ENCODE data around the gene CSNK2A1.

CSNK2A1 gene

DNA sequence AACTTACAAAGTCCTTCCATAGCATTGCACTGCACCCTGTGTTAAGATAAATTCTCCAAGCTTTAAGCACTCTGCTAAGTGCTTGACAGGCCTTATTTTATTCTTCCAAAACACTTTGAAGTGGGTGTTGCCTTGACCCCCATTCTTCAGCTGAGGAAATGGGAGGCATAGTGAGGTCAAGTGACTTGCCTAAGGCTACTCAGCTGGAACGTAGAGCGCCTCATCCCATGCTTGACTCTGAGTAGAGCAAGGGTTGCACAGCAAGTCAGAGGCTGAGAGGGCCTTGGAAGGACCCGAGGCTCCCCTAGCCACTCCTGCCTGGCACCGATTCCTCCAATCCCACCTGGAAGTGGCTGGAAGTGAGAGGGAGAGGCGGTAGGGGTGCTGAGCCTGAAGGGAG is 19.6 kb upstream of the CSNK2A1 start:
- DNase-seq: no peak

DNA sequence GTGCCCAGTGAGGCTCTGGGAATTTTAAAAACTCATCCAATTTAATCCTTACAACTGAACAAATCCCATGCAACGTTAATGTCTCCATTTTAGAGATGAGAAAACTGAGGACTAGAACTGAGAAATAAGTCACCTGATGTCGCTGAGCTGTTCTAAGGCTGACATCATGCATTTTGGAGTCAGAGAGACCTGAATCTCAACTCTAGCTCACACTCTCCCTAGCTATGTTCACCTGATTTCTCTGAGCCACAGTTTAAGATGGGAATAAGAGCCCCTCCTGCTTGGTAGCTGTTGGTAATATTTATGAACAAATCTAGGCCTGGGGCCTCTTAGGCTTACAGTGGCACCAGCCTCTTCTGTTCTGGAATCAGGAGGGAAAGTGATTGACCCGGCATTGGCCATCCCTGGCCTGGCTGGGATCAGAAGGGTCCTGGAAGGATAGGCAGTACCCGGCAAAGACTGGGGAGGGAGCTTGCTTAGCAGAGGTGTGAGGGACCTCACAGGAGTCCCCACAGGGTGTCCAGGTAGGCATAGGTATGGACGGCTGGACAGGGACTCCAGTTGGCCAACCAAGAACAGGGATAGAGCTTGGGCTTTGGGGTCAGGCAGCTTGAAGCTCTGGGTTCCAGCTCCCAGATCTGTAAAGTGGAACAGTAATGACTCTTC is 18.8 kb upstream of the CSNK2A1 start:
- DNase-seq: no peak

DNA sequence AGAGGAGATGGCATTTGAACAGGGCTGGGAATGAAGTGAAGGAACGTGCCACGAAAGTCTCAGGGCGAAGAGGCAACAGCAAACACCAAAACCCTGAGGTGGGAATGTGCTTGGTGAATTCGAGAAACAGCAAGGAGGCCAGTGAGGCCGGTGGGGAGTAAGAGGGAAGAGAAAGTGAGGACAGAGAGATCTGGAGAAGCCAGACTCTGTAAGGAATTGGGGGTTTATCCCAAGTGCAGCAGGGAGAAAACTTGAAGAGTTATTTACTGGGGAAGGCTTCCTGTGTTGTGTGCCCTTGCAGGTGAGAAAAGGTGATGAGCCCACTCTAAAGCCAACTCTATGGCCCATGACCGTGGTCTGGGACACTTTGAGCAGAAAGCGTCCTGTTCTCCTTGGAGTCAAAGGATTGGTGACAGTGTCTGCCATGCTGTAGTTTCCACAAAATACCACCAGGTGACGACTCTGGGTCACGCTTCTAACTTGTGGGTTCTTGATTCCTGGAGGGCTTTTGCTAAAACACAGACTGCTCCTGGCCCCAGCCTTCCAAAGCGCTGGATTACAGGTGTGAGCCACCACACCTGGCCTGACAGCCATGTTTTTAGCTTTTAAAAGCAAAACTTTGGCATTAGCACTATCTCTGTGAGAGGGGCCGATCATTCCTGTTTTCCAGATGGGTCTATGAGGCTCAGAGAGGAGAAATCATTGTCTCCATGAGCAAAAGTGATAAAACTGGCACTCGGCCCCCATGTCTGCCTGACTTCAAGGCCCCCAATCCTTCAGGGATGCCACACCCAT is 18.0 kb upstream of the CSNK2A1 start:
- DNase-seq: peak; percentile 60

DNA sequence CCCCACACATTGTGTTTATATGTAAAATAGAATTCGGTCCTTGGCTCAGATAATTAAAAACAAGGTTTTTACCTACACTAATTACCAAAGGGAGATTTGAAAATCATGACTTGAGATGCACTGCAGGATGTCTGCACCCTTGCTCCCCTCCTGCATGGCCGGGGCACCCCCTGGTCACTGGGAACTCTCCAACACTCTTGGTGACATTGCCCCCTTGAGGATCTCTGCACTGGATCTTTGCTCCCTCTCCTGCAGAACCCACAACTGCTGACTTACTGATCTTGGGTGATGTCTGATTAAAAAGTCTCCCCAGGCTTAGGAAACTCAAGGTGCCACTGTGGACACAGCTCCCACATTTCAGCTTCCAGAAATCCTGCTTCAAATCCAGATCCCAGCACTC is 17.1 kb upstream of the CSNK2A1 start:
- no peak for DNase-seq

DNA sequence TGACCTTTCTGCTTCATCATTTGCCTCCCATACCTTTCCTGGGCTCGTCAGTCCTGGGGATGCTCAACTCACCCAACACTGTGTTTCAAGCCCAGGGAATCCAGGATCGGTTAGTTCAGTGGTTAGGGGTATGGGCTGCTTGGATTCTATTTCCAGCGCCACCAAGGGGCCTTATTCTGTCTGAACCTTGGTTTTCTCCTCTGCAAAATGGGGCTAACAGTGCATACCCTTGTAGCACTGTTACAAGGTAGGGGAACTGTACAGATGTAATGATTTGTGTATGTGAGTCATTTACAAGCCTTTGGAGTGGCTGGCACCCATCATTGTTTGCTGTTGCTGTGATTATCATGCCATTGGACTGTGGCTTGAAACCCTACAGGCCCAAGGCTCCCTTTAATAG is 14.5 kb upstream of the CSNK2A1 start:
- DNase-seq: no peak

DNA sequence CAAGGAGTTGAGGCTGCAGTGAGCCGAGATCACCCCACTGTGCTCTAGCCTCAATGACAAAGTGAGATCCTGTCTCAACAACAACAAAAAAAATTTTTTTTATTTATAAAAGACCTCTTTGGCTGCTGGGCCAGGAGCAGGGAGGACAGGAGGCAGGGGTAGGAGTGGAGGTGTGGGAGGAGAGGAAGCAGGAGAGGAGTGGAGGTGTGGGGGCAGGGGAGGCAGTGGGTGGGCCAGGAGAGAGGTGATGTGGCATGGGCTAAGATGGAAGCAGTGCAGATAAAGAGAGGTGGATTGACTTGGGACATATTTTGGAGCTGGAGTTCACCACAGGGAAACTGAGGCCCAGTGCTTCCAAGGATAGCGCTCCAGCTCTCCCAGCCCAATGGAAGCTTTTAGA is 13.4 kb upstream of the CSNK2A1 start:
- no peak for DNase-seq

DNA sequence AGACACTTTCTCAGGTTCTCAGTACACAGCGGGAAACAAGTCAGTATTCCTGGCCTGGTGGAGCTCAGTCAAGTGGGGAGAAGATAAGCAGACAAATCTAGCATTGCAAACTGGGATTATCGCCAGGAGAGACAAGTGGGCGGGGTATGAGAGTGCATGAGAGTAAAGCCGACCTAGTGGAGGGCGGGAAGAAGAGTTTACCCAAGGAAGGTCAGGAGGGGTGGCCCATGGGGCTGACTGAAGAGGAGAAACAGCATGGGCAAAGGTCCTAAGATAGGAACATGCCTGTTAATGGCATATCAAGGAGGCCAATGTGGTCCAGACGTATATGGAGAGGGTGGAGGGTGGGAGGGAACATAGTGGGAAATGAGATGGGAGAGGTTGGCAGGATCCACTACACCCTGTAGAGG is 12.4 kb upstream of the CSNK2A1 start:
- no peak for DNase-seq

DNA sequence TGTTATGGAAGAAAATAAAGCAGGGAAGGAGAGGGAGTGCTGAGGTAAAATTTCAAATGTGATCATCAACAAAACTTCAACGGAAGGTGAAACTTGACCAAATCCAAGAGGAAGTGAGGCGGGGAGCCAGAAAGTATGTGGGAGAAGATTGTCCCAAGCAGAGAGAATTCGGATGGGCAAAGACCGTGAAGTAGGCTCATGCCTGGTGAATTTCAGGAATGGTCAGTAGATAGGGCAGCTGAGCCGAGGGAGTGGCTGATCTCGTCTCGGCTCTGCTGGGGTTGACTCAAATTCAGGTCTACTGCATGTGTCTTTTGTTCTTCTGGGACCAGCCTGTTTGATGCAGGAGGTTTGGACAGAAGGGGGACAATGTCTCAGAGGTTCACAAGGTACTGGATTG is 7.0 kb upstream of the CSNK2A1 start:
- no peak for DNase-seq

DNA sequence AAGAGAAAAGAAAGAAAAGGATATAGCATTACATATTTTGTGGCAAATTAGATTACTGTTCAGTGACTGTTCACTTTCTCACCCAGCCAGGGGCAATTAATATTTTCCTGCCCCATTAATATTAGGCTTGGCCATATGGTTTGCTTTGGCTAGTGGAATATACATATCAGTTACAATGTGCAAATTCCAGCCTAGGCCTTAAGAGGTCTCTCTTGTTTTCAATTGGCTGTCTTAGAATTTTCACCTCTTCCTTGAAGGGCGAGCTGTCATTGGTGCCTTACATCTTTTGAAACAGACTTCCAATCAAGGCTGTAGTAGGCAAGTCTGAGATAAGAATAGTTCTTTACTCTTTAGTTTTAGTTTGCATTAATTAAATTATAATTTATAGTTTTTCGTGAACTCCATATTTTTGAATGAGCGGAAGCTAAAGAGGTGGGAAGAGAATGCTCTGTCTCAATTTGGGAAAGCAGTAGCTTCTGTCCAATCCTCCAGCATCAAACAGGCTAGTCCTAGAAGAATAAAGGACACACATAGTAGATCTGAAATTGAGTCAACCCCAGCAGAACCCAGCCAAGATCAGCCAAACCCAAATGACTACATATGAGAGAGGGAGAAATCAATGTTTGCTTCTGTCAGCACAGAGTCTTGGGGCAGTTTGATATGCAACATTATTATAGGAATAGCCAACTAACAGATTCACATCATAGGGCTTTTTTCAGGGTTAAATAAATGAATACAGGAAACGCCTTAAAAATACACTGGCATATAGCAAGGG is 6.3 kb upstream of the CSNK2A1 start:
- DNase-seq: no peak

DNA sequence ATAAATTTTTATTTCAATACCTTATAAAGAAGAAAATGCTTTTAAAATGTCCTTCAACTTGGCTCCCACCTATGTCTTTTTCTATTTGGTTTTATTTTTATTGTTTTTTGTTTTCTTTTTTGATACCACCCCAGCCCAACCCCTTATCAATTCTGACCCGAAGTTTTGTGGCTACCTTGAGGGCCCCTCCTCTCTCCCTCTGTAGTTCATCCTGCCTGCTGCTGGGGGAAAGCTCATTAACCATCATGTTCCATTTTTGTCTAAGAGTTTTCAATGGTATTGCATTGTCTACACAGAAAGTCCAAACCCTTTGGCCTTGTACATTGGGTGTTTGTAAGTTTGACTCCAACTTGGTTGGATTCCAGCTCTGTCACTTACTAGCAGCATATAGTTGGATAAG is 5.3 kb upstream of the CSNK2A1 start:
- no peak for DNase-seq

DNA sequence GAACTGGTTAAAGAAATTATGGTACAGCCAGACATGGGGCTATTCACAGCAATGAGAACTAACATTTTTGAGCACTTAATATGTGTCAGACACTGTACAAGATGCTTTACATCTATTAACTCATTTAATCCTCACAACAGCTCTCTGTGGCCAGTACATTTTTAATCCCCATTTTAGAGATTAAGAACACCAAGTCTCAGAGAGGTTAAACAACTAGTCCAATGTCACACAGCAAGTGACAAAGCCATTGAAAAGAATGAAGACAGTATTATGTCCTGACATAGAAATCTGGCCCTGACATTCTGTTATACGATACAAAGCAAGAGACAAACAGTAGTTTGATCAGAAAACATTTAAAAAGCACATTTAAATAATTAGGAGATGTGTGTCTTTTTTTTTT is 3.8 kb upstream of the CSNK2A1 start:
- DNase-seq: no peak

DNA sequence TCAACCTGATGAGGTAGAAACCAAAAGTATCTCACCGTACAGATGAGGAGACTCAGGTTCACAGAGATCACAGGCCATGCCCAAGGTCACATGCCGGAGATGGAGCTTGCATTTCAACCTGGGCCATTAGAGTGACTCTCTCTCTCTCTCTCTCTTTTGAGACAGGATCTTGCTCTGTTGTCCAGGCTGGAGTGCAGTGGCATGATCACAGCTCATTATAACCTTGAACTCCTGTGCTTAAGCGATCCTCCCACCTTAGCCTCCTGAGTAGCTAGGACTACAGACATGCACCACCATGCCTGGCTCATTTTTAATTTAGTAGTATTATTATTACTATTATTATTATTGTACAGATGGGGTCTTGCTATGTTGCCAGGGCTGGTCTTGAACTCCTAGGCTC is 2.8 kb upstream of the CSNK2A1 start:
- DNase-seq: no peak

DNA sequence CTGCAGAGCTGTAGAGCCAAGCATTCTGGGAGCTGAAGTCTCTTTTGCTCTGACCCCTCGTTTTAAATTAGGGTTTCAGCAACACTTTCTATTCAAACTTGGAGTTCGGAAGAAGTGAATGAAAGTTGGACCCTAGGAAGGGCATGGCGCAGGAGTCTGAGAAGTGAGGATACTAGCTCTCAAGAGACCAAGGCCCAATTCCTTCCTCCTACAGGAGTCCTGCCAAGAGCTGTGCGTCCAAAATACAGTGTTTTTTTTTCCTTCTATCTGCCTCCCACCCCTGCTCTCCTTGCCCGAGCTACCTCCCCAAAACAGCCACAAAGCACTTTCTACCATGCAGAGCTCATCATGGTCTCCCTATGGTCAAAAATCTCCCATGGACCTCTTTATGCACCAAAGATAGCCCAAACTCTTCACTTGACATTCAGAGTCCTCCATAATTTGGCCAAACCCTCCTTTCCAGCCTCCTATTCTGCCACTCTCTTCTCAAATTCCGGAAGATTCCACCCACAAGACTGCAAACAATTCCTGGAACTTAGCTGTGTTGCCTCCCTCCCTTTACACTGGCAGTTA is 649 bp upstream of the CSNK2A1 start:
- DNase-seq: no peak

DNA sequence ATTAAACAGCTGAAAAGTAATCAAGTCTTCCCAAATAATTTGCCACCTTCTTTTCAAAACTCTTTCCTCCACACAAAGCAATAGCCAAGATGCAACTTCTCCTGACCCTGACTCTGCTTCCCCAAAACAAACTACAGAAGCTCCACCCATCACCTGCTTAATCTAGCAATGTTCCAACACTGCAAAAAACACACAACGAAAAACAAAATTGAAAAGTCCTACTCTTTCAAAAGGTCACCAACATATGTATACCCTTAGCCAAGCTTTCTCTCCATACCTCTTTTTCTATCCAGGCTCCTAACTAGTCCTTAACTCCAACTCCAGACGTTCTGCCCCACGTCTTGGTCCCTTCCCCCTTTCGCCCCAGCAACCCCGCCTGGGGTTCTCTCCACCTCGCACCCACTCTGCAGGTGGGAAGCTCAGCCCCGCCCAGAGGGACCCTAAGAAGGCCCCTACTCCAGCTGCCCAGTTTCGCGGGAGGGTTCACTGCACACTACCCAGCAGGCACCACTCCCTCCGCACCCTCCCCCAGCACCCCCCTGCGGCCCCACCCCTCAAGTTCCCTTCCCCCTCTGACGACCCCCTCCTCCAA is 717 bp downstream of the CSNK2A1 start:
- DNase-seq: peak; percentile 22

DNA sequence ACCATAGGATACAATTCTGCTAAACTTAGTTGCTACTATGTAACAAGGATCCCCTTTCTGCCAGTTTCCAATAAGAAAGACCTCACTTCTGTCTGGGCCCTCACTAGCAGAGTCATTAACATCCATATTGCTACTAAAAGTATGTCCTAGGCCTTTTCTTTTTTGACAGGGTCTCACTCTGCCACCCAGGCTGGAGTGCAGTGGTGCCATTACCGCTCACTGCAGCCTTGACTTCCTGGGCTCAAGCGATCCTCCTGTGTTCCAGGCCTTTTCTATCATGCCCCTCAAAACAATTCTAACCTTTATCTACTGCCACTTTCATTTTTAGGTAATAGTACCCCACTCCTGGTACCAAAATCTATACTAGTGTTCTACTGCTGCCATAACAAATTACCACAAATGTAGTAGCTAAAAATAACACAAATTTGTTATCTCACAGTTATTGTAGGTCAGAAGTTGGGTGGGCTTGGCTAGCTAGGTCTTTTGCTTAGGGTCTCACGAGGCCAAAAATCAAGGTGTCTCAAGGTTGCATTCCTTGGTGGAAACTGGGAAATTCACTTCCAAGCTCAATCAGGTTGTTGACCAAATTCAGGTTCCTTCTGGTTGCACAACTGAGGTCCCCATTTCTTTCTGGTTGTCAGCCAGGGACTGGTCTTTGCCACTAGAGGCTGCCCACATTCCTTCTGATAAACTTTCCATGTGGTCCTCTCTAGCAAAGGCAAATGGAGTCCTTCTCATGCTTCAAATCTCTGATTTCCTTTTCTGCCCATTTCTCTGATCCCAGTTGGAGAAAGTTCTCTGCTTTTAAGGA is 3.0 kb downstream of the CSNK2A1 start:
- DNase-seq: no peak

DNA sequence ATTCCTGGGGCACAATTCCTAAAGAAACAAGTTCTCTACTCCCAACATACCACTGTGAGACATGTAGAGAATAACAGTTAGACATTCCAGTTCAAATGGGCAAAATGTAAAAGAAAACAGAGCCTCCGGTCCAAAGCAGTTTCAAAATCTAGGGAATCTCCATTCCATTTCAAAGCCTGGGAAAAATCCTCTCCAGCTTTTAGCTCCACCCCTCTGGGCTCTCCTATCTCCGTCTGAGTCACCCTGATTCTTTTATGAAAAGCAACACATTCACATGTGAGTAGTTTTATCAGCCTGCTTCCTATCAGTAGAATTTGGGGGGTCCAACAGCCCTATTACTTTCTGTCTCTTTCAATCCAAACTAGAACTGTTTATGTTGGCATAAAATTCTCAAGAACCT is 3.7 kb downstream of the CSNK2A1 start:
- DNase-seq: no peak

DNA sequence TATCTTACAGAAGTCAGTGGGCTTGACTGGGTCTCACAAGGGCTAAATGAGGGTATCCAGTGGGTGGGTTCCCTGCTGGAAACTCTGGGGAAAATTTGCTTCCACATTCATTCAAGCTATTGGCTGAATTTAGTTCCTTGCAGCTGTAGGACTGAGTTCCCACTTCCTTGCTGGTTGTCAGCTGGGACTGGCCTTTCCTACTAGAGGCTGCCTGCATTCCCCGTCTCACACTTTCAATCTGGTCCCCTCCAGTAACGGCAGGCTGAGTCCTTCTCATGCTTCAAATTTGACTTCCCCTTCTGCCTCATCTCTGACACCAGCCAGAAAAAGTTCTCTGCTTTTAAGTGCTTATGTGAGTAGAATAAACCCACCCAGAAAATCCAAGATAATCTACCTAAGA is 4.4 kb downstream of the CSNK2A1 start:
- peak; percentile 41 for DNase-seq

DNA sequence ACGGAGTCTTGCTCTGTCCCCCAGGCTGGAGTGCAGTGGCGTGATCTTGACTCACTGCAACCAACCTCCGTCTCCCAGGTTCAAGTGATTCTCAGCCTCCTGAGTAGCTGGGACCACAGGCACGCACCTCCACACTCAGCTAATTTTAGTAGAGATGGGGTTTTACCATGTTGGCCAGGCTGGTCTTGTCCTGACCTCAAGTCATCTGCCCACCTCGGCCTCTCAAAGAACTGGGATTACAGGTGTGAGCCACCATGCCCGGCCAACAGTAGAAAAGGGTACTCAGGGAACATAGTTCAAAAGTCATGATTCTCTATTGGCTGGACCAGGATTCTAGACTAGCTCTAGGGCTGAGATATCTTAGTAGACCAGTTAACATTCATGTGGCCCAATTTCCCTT is 5.6 kb downstream of the CSNK2A1 start:
- no peak for DNase-seq

DNA sequence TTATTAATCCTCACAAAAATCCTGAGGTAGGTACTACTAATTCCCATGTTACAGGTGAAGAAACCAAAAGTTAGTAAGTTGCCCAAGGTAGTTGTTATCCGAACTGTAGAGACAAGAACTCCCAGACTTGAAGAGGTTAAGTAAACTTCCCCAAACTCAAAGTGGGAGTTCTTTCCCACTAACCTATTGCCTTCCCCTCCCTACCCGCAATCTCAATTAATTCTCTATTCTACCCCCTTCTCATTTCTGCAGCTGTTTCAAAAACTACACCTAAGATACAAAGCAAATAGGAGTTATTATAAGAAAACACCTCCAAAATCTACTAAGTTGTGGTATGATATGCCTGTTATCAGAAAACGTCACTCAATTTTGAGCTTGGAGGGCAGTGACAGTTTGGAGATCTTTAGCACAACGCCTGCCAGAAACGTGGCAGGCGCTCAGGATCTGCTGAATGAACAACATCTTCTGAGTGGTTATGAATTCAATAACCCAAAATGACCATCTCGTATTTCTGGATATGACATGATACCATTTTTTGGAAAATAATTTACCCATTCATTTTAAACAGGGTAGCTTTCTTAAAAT is 7.1 kb downstream of the CSNK2A1 start:
- DNase-seq: no peak

DNA sequence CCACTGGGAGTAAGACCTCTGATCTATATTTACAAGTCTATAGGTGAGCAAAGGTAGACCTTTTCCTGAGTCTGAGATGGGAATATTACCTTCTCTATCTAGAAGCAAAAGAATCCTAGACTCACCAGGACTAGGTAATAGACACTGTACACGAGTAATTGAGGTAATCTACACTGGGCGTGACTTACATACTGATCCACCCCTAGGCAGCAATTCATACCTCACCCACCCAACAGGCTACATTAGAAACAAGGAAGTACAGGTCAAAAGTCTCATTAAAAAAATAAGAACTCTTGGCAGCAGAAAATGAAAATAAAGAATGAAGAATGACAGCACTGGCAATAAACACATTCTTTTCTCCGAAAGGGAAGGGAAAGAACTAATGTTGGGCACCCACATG is 7.6 kb downstream of the CSNK2A1 start:
- DNase-seq: no peak

DNA sequence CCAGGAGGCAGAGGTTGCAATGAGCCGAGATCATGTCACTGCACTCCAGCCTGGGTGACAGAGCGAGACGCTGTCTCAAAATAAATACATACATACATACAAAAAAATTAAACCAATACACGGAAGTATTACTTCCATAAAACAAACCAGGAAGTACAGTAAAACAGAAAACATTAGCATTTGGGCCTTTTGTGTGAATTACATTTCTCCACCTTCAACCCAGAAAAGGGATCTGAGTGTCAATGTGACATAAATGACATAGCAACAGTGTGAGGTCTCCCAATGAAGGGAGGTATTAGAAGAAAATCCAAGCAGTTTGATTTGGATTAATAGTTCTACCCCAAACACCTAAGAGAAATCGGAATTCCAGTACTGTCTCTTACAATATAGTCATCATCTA is 10.1 kb downstream of the CSNK2A1 start:
- DNase-seq: peak; percentile 12

DNA sequence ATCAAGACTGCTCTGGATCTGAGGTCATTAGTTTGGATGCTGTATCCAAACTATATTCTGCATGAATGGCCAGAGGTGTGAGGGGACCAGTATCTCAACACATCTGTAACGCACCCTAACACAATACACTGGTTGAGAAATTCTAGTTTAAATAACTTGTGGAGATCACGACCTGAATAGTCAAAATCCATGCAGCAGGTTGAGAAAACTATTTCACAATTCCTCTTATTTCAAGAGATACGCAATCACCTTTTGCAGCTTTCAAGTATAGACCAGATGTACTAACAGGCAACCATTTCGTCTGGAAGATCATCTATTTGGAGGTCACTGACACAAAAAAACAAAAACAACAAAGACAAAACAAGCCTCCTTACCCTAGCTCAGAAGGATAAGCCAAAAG is 11.1 kb downstream of the CSNK2A1 start:
- DNase-seq: no peak

All from MV-4-11 (cell line).